ENCODE results near the gene TREM1. TPM values are rescaled to one million over a fixed set of nuclear protein-coding genes. Genes with fewer than 3 reads are reported as not detected.

Gene TREM1
- total and polyA plus RNA-seq, 4 donors = 0.09 to 1.3 (median 0.38) TPM

DNA sequence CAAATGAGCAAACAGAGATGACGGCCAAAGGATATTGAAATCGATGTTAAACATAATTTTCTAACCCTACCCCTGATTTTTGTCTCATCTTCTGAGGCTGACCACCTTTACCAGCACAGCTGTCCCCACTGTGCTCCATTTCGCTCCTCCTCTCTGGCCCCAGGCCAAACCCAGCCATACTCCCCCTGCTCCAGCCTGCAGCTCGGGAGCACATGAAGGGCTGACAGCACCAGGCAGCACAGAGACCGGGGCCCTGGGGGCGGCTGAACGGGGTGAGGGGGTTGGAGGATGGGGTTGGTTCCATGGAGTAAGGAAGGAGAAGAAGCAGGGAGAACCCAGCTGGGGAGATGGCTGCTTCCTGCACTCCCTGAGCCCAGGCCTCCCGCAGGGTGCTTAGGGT lies 45.8 kb upstream of the TREM1 start:
- WGBS = 80% methylated on average over 8 of the region's 8 CpGs
- Histone ChIP-seq H3K27ac (ENCODE audit: low read depth in 1 of 2, low read length in 2 of 2) (no peak overlapping the region), H3K4me1 (ENCODE audit: control insufficient read depth in 4 of 4, insufficient read depth in 4 of 4, low read length in 3 of 4) (no peaks in the 10 kb centered on the region), H3K36me3 (ENCODE audit: control insufficient read depth in 4 of 4, insufficient read depth in 3 of 4, low read depth in 1 of 4, low read length in 3 of 4) (no peaks in the 10 kb centered on the region), H3K9me3 (ENCODE audit: control insufficient read depth in 4 of 4, low read length in 3 of 4) (no peaks in the 10 kb centered on the region), H3K4me3 (ENCODE audit: low read depth in 1 of 3, low read length in 3 of 3) (no peak overlapping the region), H3K9ac (ENCODE audit: low read depth in 1 of 2, low read length in 2 of 2) (no peak overlapping the region), H3K27me3 (ENCODE audit: control insufficient read depth in 4 of 4, insufficient read depth in 4 of 4, low read length in 3 of 4) (peaks cover 0 to 4% (median 1%) of the 10 kb centered on the region in 4 donors)
- TF ChIP-seq, protein P1, sequence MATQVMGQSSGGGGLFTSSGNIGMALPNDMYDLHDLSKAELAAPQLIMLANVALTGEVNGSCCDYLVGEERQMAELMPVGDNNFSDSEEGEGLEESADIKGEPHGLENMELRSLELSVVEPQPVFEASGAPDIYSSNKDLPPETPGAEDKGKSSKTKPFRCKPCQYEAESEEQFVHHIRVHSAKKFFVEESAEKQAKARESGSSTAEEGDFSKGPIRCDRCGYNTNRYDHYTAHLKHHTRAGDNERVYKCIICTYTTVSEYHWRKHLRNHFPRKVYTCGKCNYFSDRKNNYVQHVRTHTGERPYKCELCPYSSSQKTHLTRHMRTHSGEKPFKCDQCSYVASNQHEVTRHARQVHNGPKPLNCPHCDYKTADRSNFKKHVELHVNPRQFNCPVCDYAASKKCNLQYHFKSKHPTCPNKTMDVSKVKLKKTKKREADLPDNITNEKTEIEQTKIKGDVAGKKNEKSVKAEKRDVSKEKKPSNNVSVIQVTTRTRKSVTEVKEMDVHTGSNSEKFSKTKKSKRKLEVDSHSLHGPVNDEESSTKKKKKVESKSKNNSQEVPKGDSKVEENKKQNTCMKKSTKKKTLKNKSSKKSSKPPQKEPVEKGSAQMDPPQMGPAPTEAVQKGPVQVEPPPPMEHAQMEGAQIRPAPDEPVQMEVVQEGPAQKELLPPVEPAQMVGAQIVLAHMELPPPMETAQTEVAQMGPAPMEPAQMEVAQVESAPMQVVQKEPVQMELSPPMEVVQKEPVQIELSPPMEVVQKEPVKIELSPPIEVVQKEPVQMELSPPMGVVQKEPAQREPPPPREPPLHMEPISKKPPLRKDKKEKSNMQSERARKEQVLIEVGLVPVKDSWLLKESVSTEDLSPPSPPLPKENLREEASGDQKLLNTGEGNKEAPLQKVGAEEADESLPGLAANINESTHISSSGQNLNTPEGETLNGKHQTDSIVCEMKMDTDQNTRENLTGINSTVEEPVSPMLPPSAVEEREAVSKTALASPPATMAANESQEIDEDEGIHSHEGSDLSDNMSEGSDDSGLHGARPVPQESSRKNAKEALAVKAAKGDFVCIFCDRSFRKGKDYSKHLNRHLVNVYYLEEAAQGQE (IDR thresholded peaks at IDR 0.05) = no peak
- DNase-seq (ENCODE audit: low spot score) = no peak

DNA sequence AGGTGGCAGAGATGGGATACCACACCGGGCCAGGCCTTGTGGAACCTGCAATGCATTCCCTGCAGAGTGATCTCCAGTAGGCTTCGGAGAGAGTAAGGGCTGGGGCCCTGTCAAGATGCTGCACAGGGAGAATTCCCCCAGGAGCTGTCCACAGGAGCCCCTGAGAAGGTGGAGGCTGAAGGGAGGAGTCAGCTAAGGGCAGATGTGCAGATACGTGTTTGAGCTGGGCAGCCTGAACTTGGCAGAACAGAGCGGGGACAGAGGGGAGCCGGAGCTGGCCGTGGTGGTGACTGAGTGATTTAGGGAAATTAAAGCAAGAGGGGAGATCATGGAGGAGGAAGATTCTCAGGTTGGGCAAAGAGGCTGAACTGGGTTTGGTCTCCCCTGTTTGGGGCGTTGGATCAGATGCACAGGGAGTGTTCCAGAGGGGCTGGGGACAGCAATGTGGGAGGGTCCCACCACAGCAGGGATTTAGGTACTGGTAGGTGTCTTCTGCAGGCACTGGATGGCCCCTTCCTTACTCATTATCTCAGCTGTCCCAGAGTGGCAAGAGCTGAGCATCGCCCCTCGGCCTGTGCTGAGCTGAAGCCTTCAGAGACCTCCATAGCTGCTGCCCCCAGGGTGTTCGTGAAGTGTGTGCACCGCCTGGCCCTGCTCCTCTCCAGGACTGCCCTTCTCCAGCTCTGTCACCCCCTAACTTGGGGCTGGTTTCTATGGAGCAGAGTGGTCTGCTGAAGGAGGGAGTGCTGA lies 45.1 kb upstream of the TREM1 start:
- no peaks in the 10 kb centered on the region for H3K9me3 ChIP-seq (ENCODE audit: control insufficient read depth in 4 of 4, low read length in 3 of 4)
- H3K27me3 ChIP-seq (ENCODE audit: control insufficient read depth in 4 of 4, insufficient read depth in 4 of 4, low read length in 3 of 4) = peaks cover 0 to 3% (median 1%) of the 10 kb centered on the region in 4 donors
- TF ChIP-seq NR2F2 (IDR thresholded peaks at IDR 0.05) = no peak
- TF ChIP-seq HNF4G (IDR thresholded peaks at IDR 0.05) = no peak
- TF ChIP-seq GABPA (IDR thresholded peaks at IDR 0.05 in 1 of 2, conservative IDR thresholded peaks at IDR 0.05 in 1 of 2) = no peak
- TF ChIP-seq JUND (IDR thresholded peaks at IDR 0.05) = no peak
- no peak for TF ChIP-seq RXRA (IDR thresholded peaks at IDR 0.05)
- WGBS = 92% methylated on average over 11 of the region's 11 CpGs
- H3K4me1 ChIP-seq (ENCODE audit: control insufficient read depth in 4 of 4, insufficient read depth in 4 of 4, low read length in 3 of 4) = no peaks in the 10 kb centered on the region
- no peaks in the 10 kb centered on the region for H3K36me3 ChIP-seq (ENCODE audit: control insufficient read depth in 4 of 4, insufficient read depth in 3 of 4, low read depth in 1 of 4, low read length in 3 of 4)
- no peak overlapping the region for H3K9ac ChIP-seq (ENCODE audit: low read depth in 1 of 2, low read length in 2 of 2)
- no peak overlapping the region for H3K27ac ChIP-seq (ENCODE audit: low read depth in 1 of 2, low read length in 2 of 2)
- H3K4me3 ChIP-seq (ENCODE audit: low read depth in 1 of 3, low read length in 3 of 3) = no peak overlapping the region
- no peak for DNase-seq (ENCODE audit: low spot score)

GRCh38 chr6:41327177-41327576 lies 40.7 kb upstream of the TREM1 start:
- H3K27me3 ChIP-seq (ENCODE audit: control insufficient read depth in 4 of 4, insufficient read depth in 4 of 4, low read length in 3 of 4) = peaks cover 0 to 16% (median 3%) of the 10 kb centered on the region in 4 donors
- TF ChIP-seq, protein P1 (IDR thresholded peaks at IDR 0.05) = no peak
- TF ChIP-seq ZBTB33 (IDR thresholded peaks at IDR 0.05) (no peak), JUND (IDR thresholded peaks at IDR 0.05) (no peak), FOXA1 (IDR thresholded peaks at IDR 0.05) (no peak), GABPA (IDR thresholded peaks at IDR 0.05 in 1 of 2, conservative IDR thresholded peaks at IDR 0.05 in 1 of 2) (no peak)
- no peaks in the 10 kb centered on the region for H3K4me1 ChIP-seq (ENCODE audit: control insufficient read depth in 4 of 4, insufficient read depth in 4 of 4, low read length in 3 of 4)
- H3K36me3 ChIP-seq (ENCODE audit: control insufficient read depth in 4 of 4, insufficient read depth in 3 of 4, low read depth in 1 of 4, low read length in 3 of 4) = no peaks in the 10 kb centered on the region
- H3K4me3 ChIP-seq (ENCODE audit: low read depth in 1 of 3, low read length in 3 of 3) = no peak overlapping the region
- H3K9ac ChIP-seq (ENCODE audit: low read depth in 1 of 2, low read length in 2 of 2) = no peak overlapping the region
- no peaks in the 10 kb centered on the region for H3K9me3 ChIP-seq (ENCODE audit: control insufficient read depth in 4 of 4, low read length in 3 of 4)
- 64% methylated on average over 2 of the region's 2 CpGs for WGBS
- no peak overlapping the region for H3K27ac ChIP-seq (ENCODE audit: low read depth in 1 of 2, low read length in 2 of 2)
- no peak for DNase-seq (ENCODE audit: low spot score)

Measured in liver (tissue), 9 donors.